ENCODE measurements around the gene DCPS.
"Not testable (repeated sequence)": the region's sequence is repeated elsewhere in the genome, so short reads cannot be mapped to it uniquely, and the experiment has no call there.

DCPS gene

DNA sequence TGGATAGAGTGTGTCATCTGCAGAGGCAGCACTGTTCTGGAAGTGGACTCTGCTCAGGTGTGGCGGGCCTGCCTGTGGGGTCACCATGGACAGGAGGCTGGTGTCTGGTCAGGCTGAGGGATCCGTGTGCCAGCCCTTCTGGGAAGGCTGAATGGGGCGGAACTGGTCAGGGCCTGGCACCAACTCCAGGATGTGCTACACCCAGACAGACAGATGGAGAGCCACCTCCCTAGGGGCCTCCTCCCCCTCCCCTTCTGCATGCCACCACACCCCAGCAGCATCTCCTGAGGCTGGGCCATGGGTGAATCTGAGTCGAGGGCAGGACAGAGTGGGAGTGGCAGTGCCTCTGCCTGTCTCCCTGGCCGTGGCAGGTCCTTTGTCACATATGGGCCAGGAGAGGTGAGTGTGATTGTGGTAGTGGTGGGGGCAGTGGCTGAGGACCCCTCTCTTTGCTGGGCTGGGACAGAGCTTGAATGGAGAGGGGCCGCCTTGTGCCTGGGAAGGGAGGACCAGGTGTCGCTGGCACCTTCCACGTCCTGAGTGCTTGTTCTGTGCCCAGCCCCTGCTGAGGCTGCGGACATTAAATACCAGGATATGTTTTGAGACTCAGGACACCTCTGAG lies 80.7 kb downstream of the DCPS start:
- no peak for DNase-seq (ENCODE audit: low spot score)

DNA sequence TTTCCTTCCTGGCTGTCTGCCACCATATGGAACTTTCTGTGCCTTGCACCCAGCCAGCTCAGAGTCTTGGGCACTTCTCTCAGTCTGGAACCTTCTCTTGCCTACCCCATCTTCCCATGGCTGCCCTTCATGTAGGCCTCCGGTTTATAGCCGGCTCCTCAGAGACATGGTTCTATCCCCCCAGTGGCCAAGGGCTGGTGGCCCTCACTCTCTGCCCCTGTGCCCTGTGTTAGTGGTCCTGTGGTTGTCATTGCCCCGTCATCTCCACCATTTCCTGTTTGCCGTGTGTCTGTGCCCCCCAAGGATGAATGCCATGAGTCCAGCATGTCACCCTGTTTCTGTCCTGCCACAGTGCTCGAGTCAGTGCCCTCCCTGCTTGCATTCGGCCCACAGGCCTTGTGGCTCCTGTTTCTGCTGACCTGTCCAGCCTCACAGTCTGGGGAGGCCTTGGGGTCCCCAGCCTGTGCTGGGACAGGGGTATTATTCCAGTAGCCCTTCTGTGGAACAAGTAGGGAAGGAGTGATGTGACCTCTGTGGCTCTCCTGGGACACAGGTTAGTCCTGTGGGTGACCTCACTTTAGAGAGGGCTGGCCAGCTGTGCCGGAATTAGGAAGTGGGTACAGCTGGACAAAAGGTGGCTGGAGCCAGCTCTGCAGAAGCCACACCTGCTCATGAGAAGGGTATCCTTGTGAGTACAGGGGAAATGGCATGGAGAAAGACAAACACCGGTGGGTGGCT lies 82.3 kb downstream of the DCPS start:
- no peak for DNase-seq (ENCODE audit: low spot score)

DNA sequence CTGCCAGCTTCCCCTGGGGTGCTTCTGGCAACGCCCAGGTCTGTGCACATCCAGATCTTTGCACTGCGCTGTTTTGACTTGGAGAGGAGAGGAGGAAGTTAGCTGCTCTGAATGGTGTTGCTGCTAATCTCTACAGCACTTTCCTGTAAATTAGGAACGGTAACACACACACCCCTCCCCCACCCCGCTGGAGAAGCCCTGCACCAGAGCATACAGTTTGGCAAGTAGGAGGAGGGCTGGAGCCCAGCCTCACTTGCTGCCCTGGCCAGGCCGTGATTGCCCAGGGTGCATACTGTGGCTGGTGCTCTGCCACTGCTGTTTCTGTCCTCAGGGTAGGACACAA lies 82.8 kb downstream of the DCPS start:
- not testable (repeated sequence) for DNase-seq (ENCODE audit: low spot score)

DNA sequence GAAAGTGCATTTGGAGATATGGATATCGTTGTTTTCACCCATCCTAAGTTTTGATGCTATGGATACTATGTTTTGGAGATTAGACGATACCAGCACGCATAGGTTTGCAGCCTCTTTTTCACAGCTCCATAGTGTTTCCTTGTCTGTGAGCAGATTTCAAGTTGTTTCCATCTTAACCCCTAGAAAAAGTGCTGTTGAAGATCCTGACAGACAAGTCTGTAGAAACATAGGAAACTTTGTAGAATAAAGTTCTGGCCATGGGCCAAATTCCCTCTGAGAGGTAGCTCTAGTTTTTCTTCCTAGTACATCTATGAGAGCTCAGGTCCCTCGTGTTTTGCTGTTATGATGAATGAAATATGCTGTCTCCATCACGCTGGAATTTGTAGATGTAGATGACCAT lies 84.0 kb downstream of the DCPS start:
- DNase-seq (ENCODE audit: low spot score), result no peak

DNA sequence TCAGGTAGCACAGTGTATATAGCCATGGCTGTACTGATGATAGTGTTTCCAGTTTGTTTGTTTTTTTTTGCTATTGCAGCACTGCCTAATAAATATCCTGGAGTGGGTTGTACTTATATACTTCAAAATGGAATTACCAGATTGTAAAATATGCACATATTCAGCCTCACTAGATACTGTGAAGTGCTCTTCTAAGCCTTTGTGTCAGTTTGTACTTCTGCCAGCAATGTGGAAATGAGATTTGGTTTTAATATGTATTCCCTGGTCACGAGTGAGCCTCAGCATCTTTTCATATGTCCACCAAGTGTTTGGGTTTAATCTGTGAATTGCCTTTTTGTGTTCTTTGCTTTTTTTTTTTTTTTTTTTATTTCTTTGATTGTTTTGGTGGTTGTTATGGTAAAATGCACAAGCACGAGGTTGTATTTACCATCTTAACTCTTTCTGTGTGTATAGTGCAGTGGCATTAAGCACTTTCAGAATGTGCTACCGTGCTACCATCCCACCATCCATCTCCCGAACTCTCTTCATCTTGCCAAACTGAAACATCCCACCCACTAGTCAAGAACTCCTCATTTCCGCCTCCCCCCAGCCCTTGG lies 86.5 kb downstream of the DCPS start:
- DNase-seq (ENCODE audit: low spot score), result no peak

DNA sequence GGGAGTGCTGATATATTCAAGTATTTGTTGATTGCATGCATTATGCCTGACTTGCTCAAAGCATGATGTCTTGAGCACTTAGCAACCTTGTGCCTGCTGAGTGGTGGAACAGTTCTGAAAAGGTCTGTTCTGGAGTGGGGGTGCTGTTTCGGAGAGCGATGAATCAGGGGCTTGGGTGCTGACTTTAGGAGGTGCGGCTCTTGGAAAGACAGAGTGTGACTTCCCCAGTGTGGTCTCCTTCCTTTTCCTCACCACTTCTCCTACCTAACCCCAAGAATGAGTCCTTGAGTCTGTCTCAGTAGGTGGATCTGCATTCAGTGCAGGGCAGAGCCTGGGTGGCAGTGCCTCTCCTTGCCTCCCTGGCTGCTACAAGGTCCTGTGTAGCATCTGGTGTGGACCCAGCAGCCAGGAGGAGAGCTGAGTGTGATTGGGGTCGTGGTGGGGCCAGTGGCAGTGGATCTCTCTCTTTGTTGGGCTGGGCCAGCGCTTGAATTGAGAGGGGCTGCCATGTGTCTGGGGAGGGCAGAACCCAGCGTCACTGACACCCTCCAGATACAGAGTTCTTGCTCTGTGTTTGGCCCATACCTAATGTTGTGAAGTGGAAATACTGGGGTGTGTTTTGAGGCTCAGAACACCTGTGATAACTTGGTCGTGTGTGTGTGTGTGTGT lies 87.6 kb downstream of the DCPS start:
- DNase-seq (ENCODE audit: low spot score), result no peak

DNA sequence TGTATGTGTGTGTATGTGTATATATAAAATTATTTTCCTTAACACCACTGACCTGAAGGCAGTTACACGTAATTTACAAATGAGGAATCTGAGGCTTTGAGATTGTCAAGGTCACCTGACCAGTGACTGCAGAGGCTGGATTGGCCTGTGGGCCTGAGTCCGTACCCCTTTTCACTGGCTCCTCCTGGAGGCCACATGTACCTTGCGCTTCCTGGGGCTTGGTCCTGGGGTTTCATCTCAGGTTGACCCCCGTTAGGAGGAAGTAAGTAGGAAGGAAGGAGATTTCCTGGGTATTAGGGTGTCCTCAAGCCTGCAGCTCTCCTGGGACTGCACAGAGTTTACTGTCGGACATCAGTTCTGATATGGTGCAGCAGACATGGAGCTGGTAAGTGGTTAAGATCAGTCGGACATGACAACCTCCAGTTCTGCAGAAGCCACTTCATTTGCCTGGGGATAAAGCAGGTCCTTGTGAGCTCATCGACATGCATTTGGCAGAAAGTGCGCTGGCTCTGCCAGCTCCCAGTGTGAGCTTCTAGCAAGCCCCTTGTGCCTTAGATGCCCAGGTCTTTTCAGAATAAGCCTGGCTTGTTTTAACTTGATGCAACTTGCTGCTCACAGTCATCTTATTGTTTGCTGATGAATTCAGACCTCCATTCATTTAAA lies 88.2 kb downstream of the DCPS start:
- no peak for DNase-seq (ENCODE audit: low spot score)

DNA sequence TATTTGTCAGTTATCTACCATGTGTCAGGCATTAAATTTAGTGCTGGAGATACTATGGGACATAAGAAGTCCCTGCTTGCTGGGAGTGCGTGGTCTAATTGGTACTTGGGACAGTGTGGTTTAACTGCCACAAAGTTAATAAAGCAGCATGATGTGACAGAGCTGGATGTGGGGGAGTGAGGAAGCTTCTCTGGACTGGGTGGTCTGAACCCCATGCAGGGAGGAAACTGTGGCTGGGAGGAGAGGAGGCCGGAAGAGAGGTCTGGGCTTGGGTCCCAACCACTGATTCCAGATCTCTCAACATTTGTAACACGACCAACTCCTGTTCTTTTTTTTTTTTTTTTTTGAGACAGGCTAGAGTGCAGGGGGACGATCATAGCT lies 88.8 kb downstream of the DCPS start:
- no peak for DNase-seq (ENCODE audit: low spot score)

DNA sequence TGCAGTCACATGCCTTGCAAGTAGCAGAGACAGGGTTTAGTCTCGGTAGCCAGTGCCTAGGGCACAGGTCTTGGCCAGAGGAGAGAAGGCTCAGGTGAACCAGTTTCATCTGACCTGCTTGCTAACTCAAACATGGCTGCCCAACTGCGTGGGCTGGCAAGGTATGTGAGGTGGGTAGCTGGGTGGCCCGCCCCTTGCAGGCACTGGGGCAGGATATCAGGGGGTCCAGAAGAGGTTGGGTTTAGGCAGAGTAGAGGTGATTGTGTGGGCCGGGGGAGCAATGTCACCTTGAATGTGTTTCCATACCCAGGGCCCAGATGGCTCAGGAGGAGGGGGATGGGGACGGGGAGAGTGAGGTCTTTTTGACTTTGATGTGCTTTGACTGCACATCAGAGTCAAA lies 89.3 kb downstream of the DCPS start:
- no peak for DNase-seq (ENCODE audit: low spot score)

DNA sequence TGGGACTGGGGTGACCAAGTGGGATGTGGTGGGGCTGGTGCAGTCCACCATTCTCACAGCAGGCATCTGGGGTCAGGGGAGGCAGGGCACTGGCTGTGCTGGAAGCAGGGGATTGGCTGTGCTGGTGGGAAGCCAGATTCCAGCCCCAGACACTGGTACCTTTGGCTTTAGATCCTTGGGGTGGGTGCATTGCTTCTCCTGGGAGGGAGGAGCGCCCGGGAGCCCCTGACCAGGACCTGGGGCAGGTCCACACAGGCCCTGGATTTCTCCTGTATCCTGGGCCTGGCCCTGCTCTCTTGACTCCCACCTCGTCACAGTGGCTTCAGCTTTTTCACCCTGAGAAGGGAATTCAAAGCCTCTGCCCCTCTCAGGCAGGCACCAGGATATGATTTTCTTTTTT lies 90.2 kb downstream of the DCPS start:
- no peak for DNase-seq (ENCODE audit: low spot score)

DNA sequence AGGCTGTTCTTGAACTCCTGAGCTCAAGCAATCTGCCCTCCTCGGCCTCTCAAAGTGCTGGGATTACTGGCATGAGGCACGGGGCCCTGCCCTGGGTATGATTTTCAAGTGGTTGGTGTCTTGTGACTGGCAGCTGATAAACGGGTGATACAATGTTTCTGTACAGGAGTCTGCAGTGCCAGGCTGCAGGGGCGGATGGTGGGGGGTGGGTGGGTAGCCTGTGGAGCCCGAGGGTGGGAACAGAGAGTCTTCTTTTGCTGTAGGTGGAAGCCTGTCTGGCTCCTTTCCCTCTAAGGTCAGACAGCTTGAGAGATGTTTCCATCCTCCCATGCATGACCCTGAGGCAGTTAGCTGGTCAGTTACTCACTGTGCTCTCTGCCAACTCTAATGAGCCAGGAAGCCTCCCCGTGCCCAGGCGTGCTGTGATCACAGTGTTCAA lies 90.8 kb downstream of the DCPS start:
- DNase-seq (ENCODE audit: low spot score), result not testable (repeated sequence)
